ENCODE data around the gene ARMC9.

DNA sequence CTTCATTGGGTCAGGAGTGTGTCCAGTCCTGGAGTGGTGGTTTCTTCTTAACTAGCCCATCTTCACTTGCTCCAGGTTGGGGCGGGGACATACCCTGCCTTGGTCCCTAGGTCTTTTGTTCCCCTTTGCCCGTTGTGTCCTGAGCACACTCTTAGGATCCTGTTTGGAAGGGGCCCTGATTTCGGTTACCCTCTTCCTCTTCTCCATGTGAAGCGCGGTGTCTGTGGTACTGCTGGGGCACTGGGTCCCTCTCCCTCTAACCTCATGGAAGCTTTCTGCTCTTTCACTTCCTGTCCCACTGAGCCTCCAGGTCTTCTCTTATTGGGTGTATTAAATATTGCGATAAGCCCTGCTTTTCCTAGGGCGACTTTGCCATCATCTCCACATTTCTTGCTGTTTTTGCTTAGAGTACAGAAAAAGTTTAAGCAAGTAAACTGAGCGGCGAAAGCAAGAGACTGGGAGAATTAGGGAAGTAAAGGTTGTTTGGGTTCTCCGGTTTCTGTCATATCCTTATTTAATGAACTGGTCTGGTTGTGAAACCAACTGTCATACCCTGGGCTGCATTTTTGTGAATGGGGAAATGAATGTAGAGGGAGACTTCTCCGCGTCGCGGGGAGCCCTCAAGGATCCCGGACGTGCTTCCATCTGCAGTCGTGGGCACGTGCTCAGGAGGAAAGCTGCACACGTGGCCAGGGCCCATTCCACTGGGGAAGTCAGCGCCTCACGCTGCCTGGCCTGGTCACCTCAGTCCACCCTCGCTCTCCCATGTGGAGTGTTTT lies 123.3 kb downstream of the ARMC9 start:
- TF ChIP-seq EZH2 (IDR thresholded peaks at IDR 0.05; ENCODE audit: insufficient read depth, poor library complexity, severe bottlenecking) (no peak), EZH2phosphoT487 (IDR thresholded peaks at IDR 0.05; ENCODE audit: insufficient read depth, low read depth) (no peak)
